DND-41 (cell line): ENCODE measurements around the gene PDZRN4.

Experiments used
- EZH2 ChIP-seq: IDR thresholded peaks from 3 replicates; pipeline ENCODE4 v1.6.1; 2012; ENCODE audit warnings: borderline replicate concordance, low read depth, mild to moderate bottlenecking, moderate library complexity, low read length, inconsistent platforms; ENCODE audit not compliant: severe bottlenecking
- TF ChIP-seq, protein P1 (sequence below): IDR thresholded peaks from 2 replicates; pipeline ENCODE4 v1.5.1; 2012; ENCODE audit warnings: borderline replicate concordance, low read length, moderate library complexity, mild to moderate bottlenecking; ENCODE audit not compliant: poor library complexity, severe bottlenecking; ENCODE audit errors: extremely low read depth

DNA sequence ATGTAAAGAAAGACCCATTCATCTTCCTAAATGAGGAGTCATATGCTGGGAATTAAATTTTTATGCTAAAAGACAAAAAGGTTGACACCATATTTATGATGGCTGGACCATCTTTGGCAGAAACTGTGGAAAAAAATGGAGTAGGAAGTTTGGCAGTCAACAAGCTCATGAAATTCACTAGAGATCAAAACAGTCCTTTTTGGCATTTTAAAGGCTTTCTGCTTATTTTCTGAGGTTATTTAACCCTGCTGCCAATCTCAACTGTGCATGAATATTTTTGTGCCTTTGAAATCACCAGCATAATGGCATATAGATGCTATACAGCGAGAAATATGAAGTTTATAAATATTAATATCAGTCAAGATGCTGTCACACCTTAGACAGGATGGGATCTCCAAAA is 399.5 kb downstream of the PDZRN4 start:
- no peak for TF ChIP-seq EZH2
- TF ChIP-seq, protein P1, sequence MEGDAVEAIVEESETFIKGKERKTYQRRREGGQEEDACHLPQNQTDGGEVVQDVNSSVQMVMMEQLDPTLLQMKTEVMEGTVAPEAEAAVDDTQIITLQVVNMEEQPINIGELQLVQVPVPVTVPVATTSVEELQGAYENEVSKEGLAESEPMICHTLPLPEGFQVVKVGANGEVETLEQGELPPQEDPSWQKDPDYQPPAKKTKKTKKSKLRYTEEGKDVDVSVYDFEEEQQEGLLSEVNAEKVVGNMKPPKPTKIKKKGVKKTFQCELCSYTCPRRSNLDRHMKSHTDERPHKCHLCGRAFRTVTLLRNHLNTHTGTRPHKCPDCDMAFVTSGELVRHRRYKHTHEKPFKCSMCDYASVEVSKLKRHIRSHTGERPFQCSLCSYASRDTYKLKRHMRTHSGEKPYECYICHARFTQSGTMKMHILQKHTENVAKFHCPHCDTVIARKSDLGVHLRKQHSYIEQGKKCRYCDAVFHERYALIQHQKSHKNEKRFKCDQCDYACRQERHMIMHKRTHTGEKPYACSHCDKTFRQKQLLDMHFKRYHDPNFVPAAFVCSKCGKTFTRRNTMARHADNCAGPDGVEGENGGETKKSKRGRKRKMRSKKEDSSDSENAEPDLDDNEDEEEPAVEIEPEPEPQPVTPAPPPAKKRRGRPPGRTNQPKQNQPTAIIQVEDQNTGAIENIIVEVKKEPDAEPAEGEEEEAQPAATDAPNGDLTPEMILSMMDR = no peak
